HCT116 (cell line): ENCODE measurements around the gene C1orf159.

ENCODE experiments used
- CBX3 ChIP-seq: IDR thresholded peaks from 2 replicates; pipeline ENCODE4 v1.6.1; 2012; ENCODE audit warnings: low read depth
- CEBPB ChIP-seq: IDR thresholded peaks from 2 replicates; pipeline ENCODE4 v1.6.1; 2012; ENCODE audit warnings: low read depth
- CTCF ChIP-seq, 3 experiments: fragments of 200-600 bp in 1 of 3; sonication (generic) in 1 of 3; IDR thresholded peaks in 2 of 3; conservative IDR thresholded peaks in 1 of 3; 2 replicates each; pipeline ENCODE4 v1.5.1; 2012 to 2017; ENCODE audit warnings: low read depth in 2 of 3, low read length in 2 of 3, antibody characterized with exemption in 1 of 3, borderline replicate concordance in 1 of 3, control low read depth in 1 of 3, mild to moderate bottlenecking in 1 of 3, mixed read lengths in 1 of 3, mixed run types in 1 of 3, moderate library complexity in 1 of 3; ENCODE audit not compliant: insufficient read depth in 1 of 3
- ELF1 ChIP-seq: IDR thresholded peaks from 2 replicates; pipeline ENCODE4 v1.6.1; 2012; ENCODE audit warnings: low read depth, borderline replicate concordance
- EZH2 ChIP-seq: fragments of 200-600 bp; sonication (generic); IDR thresholded peaks from 2 replicates; pipeline ENCODE4 v1.6.1; 2017; ENCODE audit warnings: antibody characterized with exemption, mixed run types
- EZH2phosphoT487 ChIP-seq: fragments of 200-600 bp; IDR thresholded peaks from 2 replicates; pipeline ENCODE4 v1.6.1; 2018; ENCODE audit warnings: antibody characterized with exemption, borderline replicate concordance
- POLR2AphosphoS5 ChIP-seq: IDR thresholded peaks from 2 replicates; pipeline ENCODE4 v1.6.1; 2011; ENCODE audit warnings: mild to moderate bottlenecking, low read depth, low read length, moderate library complexity
- REST ChIP-seq: IDR thresholded peaks from 2 replicates; pipeline ENCODE4 v1.6.1; 2012; ENCODE audit warnings: low read depth
- SIN3A ChIP-seq: IDR thresholded peaks from 2 replicates; pipeline ENCODE4 v1.6.1; 2012; ENCODE audit warnings: low read depth
- SP1 ChIP-seq: IDR thresholded peaks from 2 replicates; pipeline ENCODE4 v1.6.1; 2012; ENCODE audit warnings: low read depth

- TF ChIP-seq CTCF (IDR thresholded peaks at IDR 0.05 in 2 of 3, conservative IDR thresholded peaks at IDR 0.05 in 1 of 3; ENCODE audit: borderline replicate concordance in 1 of 3, insufficient read depth in 1 of 3, low read depth in 2 of 3, low read length in 2 of 3) (no peak), SP1 (no peak), EZH2 (no peak), REST (no peak), ELF1 (no peak), CBX3 (no peak), POLR2AphosphoS5 (no peak), CEBPB (no peak), SIN3A (no peak), EZH2phosphoT487 (no peak)
These were observed 69.6 kb downstream of the C1orf159 start for GRCh38 chr1:1046243-1046642.
